ENCODE results near the gene AFDN.
A peak's percentile ranks its signal among the peaks of the same experiment; 100 is the strongest.

Gene AFDN

DNA sequence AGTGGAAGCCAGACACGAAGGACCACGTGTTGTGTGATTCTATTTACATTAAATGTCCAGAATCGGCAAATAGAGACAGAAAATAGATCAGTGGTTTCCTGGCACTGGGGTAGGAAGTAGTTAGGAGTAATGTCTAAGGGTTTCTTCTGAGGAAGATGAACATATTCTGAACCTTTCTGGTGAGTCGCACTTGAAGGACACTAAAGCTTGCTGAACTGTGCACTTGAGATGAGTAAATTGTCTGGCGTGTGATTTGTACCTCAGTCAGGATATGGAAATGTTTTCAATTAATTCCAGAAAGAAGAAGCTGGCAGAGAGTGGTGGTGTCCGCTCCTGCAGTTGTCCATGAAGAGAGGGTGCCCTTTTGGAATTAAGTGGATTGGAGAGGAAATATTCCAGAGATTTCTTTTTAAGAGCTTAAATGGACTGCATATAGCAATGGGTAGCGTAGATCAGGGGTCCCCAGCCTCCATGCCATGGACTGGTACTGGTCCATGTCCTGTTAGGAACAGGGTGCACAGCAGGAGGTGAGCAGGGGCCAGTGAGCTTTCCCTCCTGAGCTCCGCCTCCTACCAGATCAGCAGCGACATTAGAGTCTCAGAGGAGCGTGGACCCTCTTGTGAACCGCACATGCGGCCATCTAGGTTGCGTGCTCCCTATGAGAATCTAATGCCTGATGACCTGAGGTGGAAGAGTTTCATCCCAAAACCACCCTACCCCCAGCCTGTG lies 158.3 kb downstream of the AFDN start:
- TF ChIP-seq CTCF (IDR thresholded peaks at IDR 0.05) = no peak
- Histone ChIP-seq H3K27ac (no peak overlapping the region), H3K4me3 (no peak overlapping the region)
- peak; percentile 59 for DNase-seq (ENCODE audit: low spot score)

GRCh38 chr6:167985911-167986595 lies 159.3 kb downstream of the AFDN start:
- Histone ChIP-seq H3K27ac (no peak overlapping the region), H3K4me3 (no peak overlapping the region)
- no peak for TF ChIP-seq CTCF (IDR thresholded peaks at IDR 0.05)
- DNase-seq (ENCODE audit: low spot score) = peak; percentile 57

DNA sequence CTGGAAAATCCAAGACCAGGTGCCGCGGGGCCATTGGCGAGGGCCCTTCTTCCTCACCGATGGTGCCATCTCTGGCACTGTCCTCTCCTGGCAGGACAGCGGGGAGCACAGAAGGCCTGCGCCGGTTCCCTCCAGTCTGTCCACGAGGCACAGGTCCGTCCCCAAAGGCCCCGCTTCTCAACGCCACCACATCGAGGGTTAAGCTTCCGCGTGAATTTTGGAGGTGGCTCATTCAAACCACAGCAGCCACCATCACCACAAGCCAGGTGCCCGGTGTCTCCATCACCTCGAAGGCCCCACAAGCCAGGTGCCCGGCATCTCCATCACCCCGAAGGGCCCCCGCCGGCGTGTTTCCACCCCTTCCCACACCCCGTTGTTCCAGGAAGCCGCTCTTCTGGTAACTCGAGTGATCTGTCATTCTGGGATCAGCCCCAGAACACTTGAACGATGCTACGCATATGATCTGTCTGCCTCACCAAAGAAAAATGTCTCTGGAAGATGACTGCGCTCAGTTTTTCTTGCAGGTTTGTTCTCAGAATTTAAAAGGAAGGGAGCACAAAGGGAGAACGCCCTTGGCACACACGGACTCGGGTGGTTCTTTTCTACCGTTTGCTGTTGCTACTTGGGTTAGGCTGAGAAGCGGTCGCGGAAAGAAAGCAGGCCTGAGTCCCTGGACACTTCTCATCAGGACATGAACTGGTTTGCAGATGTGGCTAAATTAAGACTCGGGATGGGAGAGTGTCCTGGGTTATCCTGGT lies 160.9 kb downstream of the AFDN start:
- no peak overlapping the region for H3K4me3 ChIP-seq
- peak; percentile 54 for DNase-seq (ENCODE audit: low spot score)
- no peak overlapping the region for H3K27ac ChIP-seq
- TF ChIP-seq CTCF (IDR thresholded peaks at IDR 0.05) = no peak

DNA sequence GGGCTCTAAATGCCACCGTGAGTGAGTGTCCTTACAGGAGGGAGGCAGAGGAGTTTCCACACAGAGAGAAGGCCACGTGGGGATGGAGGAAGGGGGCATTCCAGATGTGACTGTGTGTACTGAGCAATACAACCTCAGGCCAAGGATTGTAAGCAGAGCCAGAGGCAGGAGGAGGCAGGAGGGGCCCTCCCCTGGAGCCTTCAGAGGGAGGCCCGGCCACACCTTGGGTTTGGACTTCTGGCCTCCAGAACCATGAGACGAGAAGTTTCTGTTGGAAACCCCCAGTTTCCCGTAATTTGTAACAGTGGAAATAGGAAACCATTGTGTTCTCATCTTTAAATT lies 161.4 kb downstream of the AFDN start:
- H3K4me3 ChIP-seq = no peak overlapping the region
- TF ChIP-seq CTCF (IDR thresholded peaks at IDR 0.05) = no peak
- H3K27ac ChIP-seq = no peak overlapping the region
- peak; percentile 67 for DNase-seq (ENCODE audit: low spot score)

GRCh38 chr6:167988945-167989841 lies 162.5 kb downstream of the AFDN start:
- Histone ChIP-seq H3K27ac (no peak overlapping the region), H3K4me3 (no peak overlapping the region)
- TF ChIP-seq CTCF (IDR thresholded peaks at IDR 0.05) = no peak
- peak; percentile 56 for DNase-seq (ENCODE audit: low spot score)

DNA sequence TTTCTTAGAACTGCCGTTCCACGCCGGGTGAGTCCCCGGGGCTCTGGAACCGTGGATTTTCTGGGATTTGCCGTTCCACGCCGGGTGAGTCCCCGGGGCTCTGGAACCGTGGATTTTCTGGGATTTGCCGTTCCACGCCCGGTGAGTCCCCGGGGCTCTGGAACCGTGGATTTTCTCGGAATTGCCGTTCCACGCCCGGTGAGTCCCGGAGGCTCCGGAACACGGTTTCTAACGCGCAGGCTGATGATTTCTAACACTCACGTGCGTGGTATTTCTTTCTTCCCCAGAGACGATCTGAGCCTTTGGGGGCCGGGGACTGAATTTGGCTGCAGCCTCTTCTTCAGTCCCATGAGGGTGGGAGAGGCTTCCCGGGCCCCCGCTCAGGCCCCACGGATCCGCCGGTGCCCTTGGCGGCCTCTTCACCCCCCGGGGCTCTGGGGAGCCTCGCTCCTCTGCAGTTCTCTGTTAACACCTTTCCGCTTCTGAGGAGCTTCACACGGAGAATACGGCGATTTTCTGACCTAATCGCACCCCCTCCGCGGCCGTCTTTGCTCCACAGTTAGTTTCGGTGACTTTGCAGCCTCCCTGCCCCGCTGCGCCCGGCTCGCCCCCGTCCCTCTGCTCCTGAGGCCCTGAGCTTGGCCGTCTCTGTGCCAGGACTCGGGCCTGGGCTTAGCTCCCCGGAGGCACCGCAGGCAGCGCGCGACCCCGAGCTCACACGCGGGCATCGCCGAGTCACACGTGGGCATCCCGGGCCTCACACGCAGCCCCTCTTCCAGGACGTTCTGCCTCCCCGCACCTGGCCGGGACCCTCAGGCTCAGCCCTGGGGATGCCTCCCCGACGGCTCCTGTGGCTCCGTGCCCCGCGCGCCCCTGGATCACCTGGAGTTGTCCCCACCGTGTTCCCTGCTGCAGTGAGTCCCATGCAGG lies 163.6 kb downstream of the AFDN start:
- TF ChIP-seq CTCF (IDR thresholded peaks at IDR 0.05) = no peak
- H3K27ac ChIP-seq = no peak overlapping the region
- peak; percentile 57 for DNase-seq (ENCODE audit: low spot score)
- no peak overlapping the region for H3K4me3 ChIP-seq

Data from coronary artery (tissue), 2 donors.